GF-D8 (cell line): ENCODE measurements around the gene HMHB1.
"Not testable (repeated sequence)": the region's sequence is repeated elsewhere in the genome, so short reads cannot be mapped to it uniquely, and the experiment has no call there.

ENCODE experiments used
- DNase-seq: peaks from one replicate; lab custom pipeline; 2025; lab: John Stamatoyannopoulos, UW

The HMHB1 gene

GRCh38 chr5:143801252-143801939, 10.6 kb upstream of the HMHB1 start:
- no peak for DNase-seq

GRCh38 chr5:143805861-143806260, 6.1 kb upstream of the HMHB1 start:
- DNase-seq: no peak

- no peak for DNase-seq
Observed at GRCh38 chr5:143806579-143806978, 5.4 kb upstream of the HMHB1 start.

- DNase-seq: no peak
Observed at GRCh38 chr5:143807401-143807800, 4.6 kb upstream of the HMHB1 start.

- not testable (repeated sequence) for DNase-seq
Observed at GRCh38 chr5:143816370-143816769, 4.4 kb downstream of the HMHB1 start.

GRCh38 chr5:143819716-143820115, 7.8 kb downstream of the HMHB1 start:
- no peak for DNase-seq

- DNase-seq: no peak
Observed at GRCh38 chr5:143820451-143820850, 8.5 kb downstream of the HMHB1 start.

- DNase-seq: peak; percentile 2
Observed at GRCh38 chr5:143824851-143825720, 13.1 kb downstream of the HMHB1 start.

- DNase-seq: no peak
Observed at GRCh38 chr5:143826951-143827444, 15.0 kb downstream of the HMHB1 start.

GRCh38 chr5:143828710-143829109, 16.7 kb downstream of the HMHB1 start:
- DNase-seq: no peak

- no peak for DNase-seq
Observed at GRCh38 chr5:143833177-143833576, 21.2 kb downstream of the HMHB1 start.

- DNase-seq: no peak
Observed at GRCh38 chr5:143835251-143835650, 23.3 kb downstream of the HMHB1 start.

- no peak for DNase-seq
Observed at GRCh38 chr5:143836161-143836725, 24.3 kb downstream of the HMHB1 start.

GRCh38 chr5:143837306-143837848, 25.4 kb downstream of the HMHB1 start:
- DNase-seq: no peak

- no peak for DNase-seq
Observed at GRCh38 chr5:143841446-143841845, 29.5 kb downstream of the HMHB1 start.

GRCh38 chr5:143842920-143843319, 31.0 kb downstream of the HMHB1 start:
- no peak for DNase-seq

GRCh38 chr5:143843461-143843860, 31.5 kb downstream of the HMHB1 start:
- no peak for DNase-seq

GRCh38 chr5:143850050-143850683, 38.2 kb downstream of the HMHB1 start:
- DNase-seq: no peak

- DNase-seq: no peak
Observed at GRCh38 chr5:143851383-143851782, 39.4 kb downstream of the HMHB1 start.

GRCh38 chr5:143860211-143860610, 48.2 kb downstream of the HMHB1 start:
- no peak for DNase-seq

- DNase-seq: no peak
Observed at GRCh38 chr5:143862271-143862670, 50.3 kb downstream of the HMHB1 start.

GRCh38 chr5:143865426-143866025, 53.6 kb downstream of the HMHB1 start:
- DNase-seq: no peak
